ENCODE measurements around the gene PPDPF.
"Not testable (repeated sequence)": the region's sequence is repeated elsewhere in the genome, so short reads cannot be mapped to it uniquely, and the experiment has no call there.

Gene PPDPF

GRCh38 chr20:63565021-63565698 lies 44.6 kb downstream of the PPDPF start:
- DNase-seq (ENCODE audit: low read depth): no peak

- DNase-seq (ENCODE audit: low read depth): no peak
Measured at GRCh38 chr20:63565699-63566335, 45.3 kb downstream of the PPDPF start.

- DNase-seq (ENCODE audit: low read depth): no peak
Measured at GRCh38 chr20:63566395-63567135, 46.0 kb downstream of the PPDPF start.

- DNase-seq (ENCODE audit: low read depth): no peak
Measured at GRCh38 chr20:63567136-63567385, 46.5 kb downstream of the PPDPF start.

GRCh38 chr20:63567386-63568169 lies 47.0 kb downstream of the PPDPF start:
- DNase-seq (ENCODE audit: low read depth): no peak

DNA sequence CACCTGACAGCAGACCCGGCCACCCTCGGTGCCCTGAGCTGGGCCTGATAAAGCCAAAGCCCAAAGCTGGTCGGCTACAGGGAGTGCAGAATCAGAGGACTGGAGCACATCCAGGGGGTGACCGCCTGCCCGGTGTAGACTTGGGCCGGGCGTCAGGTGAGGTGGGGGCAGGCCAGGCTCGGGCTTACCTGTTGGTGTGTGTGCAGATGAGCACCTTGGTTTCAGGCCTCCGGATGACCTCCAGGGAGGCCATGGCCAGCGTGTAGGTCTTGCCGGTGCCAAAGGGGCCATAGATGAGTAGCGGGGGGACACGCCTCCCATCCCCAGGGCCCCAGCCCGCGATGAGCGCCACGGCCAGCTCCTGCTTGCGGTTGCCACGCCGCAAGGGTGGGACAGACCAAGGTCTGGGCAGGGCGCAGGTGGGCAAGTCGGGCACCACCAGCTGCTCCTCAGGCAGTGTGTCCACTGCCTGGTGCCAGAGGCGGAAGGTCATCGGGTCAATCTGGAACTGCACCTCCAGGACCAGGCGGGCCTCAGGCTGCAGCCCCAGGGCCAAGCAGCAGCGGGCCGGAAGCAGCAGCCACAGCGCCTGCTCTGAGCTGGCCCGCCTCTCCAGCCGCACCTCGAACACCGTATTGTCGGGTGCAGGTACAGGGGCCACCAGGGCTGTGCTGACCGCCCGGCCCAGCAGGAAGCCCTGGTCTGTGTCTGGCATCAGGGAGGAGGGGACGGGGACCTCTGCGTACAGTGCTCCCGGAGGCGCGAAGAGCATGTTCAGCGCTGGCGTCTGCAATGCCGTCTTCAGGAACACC lies 47.8 kb downstream of the PPDPF start:
- no peak for DNase-seq (ENCODE audit: low read depth)

GRCh38 chr20:63568986-63569949 lies 48.7 kb downstream of the PPDPF start:
- no peak for DNase-seq (ENCODE audit: low read depth)

GRCh38 chr20:63570281-63571086 lies 49.9 kb downstream of the PPDPF start:
- DNase-seq (ENCODE audit: low read depth): no peak

DNA sequence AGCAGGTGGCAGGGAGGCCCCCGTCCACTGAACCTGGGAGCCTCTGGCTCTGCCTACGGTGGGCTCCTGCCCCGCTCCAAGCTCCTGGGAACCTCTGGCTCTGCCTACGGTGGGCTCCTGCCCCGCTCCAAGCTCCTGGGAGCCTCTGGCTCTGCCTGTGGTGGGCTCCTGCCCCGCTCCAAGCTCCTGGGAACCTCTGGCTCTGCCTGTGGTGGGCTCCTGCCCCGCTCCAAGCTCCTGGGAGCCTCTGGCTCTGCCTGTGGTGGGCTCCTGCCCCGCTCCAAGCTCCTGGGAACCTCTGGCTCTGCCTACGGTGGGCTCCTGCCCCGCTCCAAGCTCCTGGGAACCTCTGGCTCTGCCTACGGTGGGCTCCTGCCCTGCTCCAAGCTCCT lies 50.5 kb downstream of the PPDPF start:
- DNase-seq (ENCODE audit: low read depth): not testable (repeated sequence)

All from GM04504 (cell line).